Naive B cell (primary cell): ENCODE results near the gene ENTHD1. TPM values are rescaled to one million over a fixed set of nuclear protein-coding genes. Genes with fewer than 3 reads are reported as not detected.

Experiments
- ATAC-seq, 2 donors: fragments of 150-1000 bp; cut with Tn5 transposase; 2 replicates each; pipeline ENCODE4 v1.10.0; 2021; ENCODE audit warnings: low read depth in 2 of 2, mild to moderate bottlenecking in 2 of 2, moderate library complexity in 2 of 2
- DNase-seq: peaks from one replicate; pipeline ENCODE4 v3.0.0; 2022
- H3K27ac Mint-ChIP-seq, 6 donors: one replicate each; pipeline ENCODE4 v1.8.0; 2020 to 2022; ENCODE audit warnings: mild to moderate bottlenecking in 6 of 6, mixed read lengths in 6 of 6, moderate library complexity in 5 of 6, inconsistent platforms in 2 of 6
- H3K27me3 Mint-ChIP-seq, 3 donors: one replicate each; pipeline ENCODE4 v1.8.0; 2021 to 2022; ENCODE audit warnings: mixed read lengths in 3 of 3, mild to moderate bottlenecking in 1 of 3
- H3K36me3 Mint-ChIP-seq, 2 donors: one replicate each; pipeline ENCODE4 v1.8.0; 2020 to 2022; ENCODE audit warnings: mixed read lengths in 2 of 2, inconsistent platforms in 1 of 2, mild to moderate bottlenecking in 1 of 2
- H3K4me1 Mint-ChIP-seq, 3 donors: one replicate each; pipeline ENCODE4 v1.8.0; 2020 to 2022; ENCODE audit warnings: mixed read lengths in 3 of 3, inconsistent platforms in 1 of 3, mild to moderate bottlenecking in 1 of 3, moderate library complexity in 1 of 3
- H3K4me3 Mint-ChIP-seq, 8 donors: one replicate each; pipeline ENCODE4 v1.8.0; 2020 to 2022; ENCODE audit warnings: mild to moderate bottlenecking in 8 of 8, mixed read lengths in 8 of 8, moderate library complexity in 8 of 8, inconsistent platforms in 2 of 8
- H3K9me3 Mint-ChIP-seq, 7 donors: one replicate each; pipeline ENCODE4 v1.8.0; 2020 to 2022; ENCODE audit warnings: mixed read lengths in 7 of 7, mild to moderate bottlenecking in 5 of 7, inconsistent platforms in 2 of 7, moderate library complexity in 1 of 7
- polyA plus RNA-seq, 6 donors: library from polyadenylated mRNA; unstranded; fragments of 300-500 nt; fragmentation: Illumina TruSeq; gene quantifications; one replicate each; pipeline ENCODE4 v1.2.3, GENCODE V29; 2021; ENCODE audit warnings: low read depth in 6 of 6

ENTHD1 gene
- polyA plus RNA-seq, 6 donors from 2014 or later, result not detected

GRCh38 chr22:39713799-39714290, 179.7 kb downstream of the ENTHD1 start:
- ATAC-seq (no peak), DNase-seq (no peak)
- Mint-ChIP-seq H3K4me3 (no peak overlapping the region), H3K9me3 (no peaks in the 10 kb centered on the region), H3K27ac (no peak overlapping the region), H3K4me1 (peaks cover 12 to 21% (median 19%) of the 10 kb centered on the region in 3 donors), H3K36me3 (no peaks in the 10 kb centered on the region), H3K27me3 (peaks cover 0 to 20% (median 20%) of the 10 kb centered on the region in 3 donors)

GRCh38 chr22:39712751-39713525, 180.6 kb downstream of the ENTHD1 start:
- Mint-ChIP-seq H3K27ac (peak overlapping the region in 4 of 6 donors; percentile 25 to 81 (median 38)), H3K4me3 (no peak overlapping the region), H3K36me3 (no peaks in the 10 kb centered on the region), H3K4me1 (peaks cover 12 to 21% (median 19%) of the 10 kb centered on the region in 3 donors), H3K27me3 (peaks cover 0 to 20% (median 20%) of the 10 kb centered on the region in 3 donors), H3K9me3 (no peaks in the 10 kb centered on the region)
- ATAC-seq (peak in 1 of 2 donors; percentile 52), DNase-seq (peak; percentile 6)

DNA sequence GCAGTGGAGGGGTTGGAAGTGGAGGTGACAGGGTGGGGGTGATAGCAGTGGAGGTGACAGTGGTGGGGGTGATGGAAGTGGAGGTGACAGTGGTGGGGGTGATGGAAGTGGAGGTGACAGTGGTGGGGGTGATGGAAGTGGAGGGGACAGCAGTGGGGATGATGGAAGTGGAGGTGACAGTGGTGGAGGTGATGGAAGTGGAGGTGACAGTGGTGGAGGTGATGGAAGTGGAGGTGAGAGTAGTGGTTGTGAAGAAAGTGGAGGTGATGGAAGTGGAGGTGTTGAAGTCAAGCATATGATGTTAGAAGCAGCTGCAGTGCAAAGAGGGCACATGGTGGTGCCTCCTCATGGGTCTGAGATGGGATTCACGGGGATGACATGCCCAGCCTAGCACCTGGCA, 181.5 kb downstream of the ENTHD1 start:
- H3K27me3 Mint-ChIP-seq, result peaks cover 0 to 20% (median 20%) of the 10 kb centered on the region in 3 donors
- ATAC-seq (no peak), DNase-seq (no peak)
- H3K9me3 Mint-ChIP-seq, result no peaks in the 10 kb centered on the region
- peak overlapping the region in 1 of 6 donors; percentile 36 for H3K27ac Mint-ChIP-seq
- H3K4me1 Mint-ChIP-seq, result peaks cover 12 to 21% (median 19%) of the 10 kb centered on the region in 3 donors
- peak overlapping the region in 1 of 8 donors; percentile 79 for H3K4me3 Mint-ChIP-seq
- H3K36me3 Mint-ChIP-seq, result no peaks in the 10 kb centered on the region

GRCh38 chr22:39710380-39711150, 183.0 kb downstream of the ENTHD1 start:
- Mint-ChIP-seq H3K27ac (no peak overlapping the region), H3K9me3 (no peaks in the 10 kb centered on the region), H3K27me3 (peaks cover 0 to 20% (median 20%) of the 10 kb centered on the region in 3 donors), H3K36me3 (no peaks in the 10 kb centered on the region), H3K4me1 (peaks cover 12 to 21% (median 21%) of the 10 kb centered on the region in 3 donors), H3K4me3 (peak overlapping the region in 1 of 8 donors; percentile 44)
- DNase-seq (no peak), ATAC-seq (no peak)

GRCh38 chr22:39707816-39708215, 185.7 kb downstream of the ENTHD1 start:
- no peak for ATAC-seq

DNA sequence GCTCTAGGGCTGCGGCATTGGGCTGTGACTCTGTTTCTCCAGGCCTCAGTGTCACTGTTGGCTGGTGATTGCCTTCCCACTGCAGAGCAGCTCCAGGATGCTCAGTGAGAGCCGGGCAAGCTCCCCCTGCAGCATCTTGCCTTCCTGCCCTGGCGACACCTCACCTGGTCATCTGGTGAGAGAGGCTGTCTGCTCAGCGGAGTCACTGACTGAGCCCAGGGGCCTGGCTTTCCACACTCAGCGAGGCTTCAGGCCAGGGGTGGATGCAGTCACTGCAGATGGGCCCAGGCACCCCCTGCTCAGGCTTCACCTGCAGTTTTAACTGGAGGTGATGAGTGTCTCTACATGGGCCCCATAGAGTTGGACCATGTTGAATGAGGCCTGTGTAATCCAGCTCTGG, 186.2 kb downstream of the ENTHD1 start:
- no peaks in the 10 kb centered on the region for H3K36me3 Mint-ChIP-seq
- H3K4me1 Mint-ChIP-seq, result peaks cover 7 to 9% (median 9%) of the 10 kb centered on the region in 3 donors
- ATAC-seq, result no peak
- peaks cover under 1 to 30% (median 25%) of the 10 kb centered on the region in 3 donors for H3K27me3 Mint-ChIP-seq
- no peak for DNase-seq
- H3K9me3 Mint-ChIP-seq, result no peaks in the 10 kb centered on the region
- H3K27ac Mint-ChIP-seq, result no peak overlapping the region
- no peak overlapping the region for H3K4me3 Mint-ChIP-seq

More at GRCh38 chr22:39707816-39708215, 185.7 kb downstream of the ENTHD1 start:
- Mint-ChIP-seq H3K4me1 (peaks cover 12 to 14% (median 12%) of the 10 kb centered on the region in 3 donors), H3K4me3 (no peak overlapping the region), H3K9me3 (no peaks in the 10 kb centered on the region), H3K27ac (peak overlapping the region in 1 of 6 donors; percentile 59), H3K27me3 (peaks cover 0 to 30% (median 25%) of the 10 kb centered on the region in 3 donors), H3K36me3 (no peaks in the 10 kb centered on the region)
- no peak for DNase-seq

DNA sequence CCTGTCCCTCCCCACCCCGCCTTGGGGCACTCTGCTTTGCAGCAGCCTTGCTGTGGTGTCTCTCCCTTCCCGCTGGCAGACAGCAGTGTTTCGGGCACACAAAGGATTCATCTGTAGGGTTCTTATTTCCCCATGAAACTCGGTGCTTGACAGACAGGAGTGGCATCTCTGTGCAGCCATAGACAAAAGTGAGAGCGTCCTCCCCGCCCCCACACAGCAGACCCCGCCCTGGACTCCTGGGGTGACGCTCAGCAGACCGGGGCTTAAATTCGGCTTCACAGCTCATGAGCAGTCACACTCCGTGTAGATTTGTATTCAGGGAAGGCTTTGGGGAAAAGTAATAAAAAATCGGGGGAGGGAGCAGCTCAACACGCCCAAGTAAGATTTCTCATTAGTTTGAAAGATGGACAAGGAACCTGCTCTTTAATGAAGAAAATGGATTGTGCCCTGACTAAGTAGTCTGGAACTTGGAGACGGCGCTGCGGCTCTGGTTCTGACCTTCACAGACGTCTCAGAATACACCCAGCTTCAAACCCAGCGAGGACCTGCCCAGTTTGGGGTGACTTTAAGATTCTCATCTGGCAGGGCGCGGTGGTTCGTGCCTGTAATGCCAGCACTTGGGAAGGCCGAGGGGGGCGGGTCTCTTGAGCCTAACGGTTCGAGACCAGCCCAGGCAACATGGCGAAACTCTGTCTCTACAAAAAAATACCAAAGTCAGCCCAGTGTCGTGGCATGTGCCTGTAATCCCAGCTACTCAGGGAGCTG, 187.0 kb downstream of the ENTHD1 start:
- Mint-ChIP-seq H3K36me3 (no peaks in the 10 kb centered on the region), H3K4me3 (no peak overlapping the region), H3K27ac (no peak overlapping the region), H3K27me3 (peaks cover 8 to 33% (median 25%) of the 10 kb centered on the region in 3 donors), H3K9me3 (no peaks in the 10 kb centered on the region), H3K4me1 (peaks cover 1 to 6% (median 5%) of the 10 kb centered on the region in 3 donors)
- no peak for DNase-seq
- no peak for ATAC-seq

GRCh38 chr22:39705386-39705785, 188.2 kb downstream of the ENTHD1 start:
- no peak for ATAC-seq
- H3K4me3 Mint-ChIP-seq, result no peak overlapping the region
- peaks cover 8 to 31% (median 18%) of the 10 kb centered on the region in 3 donors for H3K27me3 Mint-ChIP-seq
- no peaks in the 10 kb centered on the region for H3K9me3 Mint-ChIP-seq
- H3K36me3 Mint-ChIP-seq, result no peaks in the 10 kb centered on the region
- peaks cover 0 to 6% (median 5%) of the 10 kb centered on the region in 3 donors for H3K4me1 Mint-ChIP-seq
- H3K27ac Mint-ChIP-seq, result no peak overlapping the region
- no peak for DNase-seq

DNA sequence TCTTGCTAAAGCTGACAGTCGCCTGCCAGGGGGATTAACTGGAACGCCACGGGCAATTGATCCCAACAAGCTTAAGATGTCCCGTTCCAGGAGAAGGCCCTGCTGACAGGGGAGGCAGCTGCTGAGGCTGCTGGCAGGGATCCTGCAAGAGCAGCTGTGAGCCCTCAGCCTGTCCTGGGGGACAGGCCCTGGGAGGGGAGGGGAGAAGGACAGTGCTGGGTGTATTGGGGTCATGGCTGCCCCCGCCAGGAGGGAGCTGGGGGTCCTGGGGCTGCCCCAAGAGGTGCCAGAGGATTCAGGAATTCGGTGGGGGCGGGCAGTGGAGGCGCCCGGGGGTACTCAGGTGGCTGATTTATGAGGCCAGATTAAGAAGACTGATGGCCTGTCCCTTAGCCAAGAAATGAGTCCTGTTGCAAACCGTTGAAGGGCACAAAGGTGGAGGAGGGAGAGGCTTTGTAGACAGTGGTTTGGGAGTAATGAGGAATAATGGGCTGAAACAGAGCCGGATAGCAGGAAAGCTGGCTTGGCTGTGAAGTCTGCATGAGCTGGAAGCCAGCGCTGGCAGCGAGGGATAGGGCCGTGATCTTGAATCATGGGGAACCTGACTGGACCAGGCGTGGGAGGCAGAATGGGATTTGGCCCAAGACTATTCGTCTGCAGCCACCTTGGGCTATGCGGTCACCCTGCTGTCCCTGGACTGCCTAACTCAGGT, 189.5 kb downstream of the ENTHD1 start:
- peaks cover 0 to 6% (median 5%) of the 10 kb centered on the region in 3 donors for H3K4me1 Mint-ChIP-seq
- H3K9me3 Mint-ChIP-seq, result no peaks in the 10 kb centered on the region
- H3K27me3 Mint-ChIP-seq, result peaks cover 8 to 30% (median 12%) of the 10 kb centered on the region in 3 donors
- ATAC-seq (no peak), DNase-seq (no peak)
- no peaks in the 10 kb centered on the region for H3K36me3 Mint-ChIP-seq
- peak overlapping the region in 1 of 6 donors; percentile 57 for H3K27ac Mint-ChIP-seq
- no peak overlapping the region for H3K4me3 Mint-ChIP-seq

DNA sequence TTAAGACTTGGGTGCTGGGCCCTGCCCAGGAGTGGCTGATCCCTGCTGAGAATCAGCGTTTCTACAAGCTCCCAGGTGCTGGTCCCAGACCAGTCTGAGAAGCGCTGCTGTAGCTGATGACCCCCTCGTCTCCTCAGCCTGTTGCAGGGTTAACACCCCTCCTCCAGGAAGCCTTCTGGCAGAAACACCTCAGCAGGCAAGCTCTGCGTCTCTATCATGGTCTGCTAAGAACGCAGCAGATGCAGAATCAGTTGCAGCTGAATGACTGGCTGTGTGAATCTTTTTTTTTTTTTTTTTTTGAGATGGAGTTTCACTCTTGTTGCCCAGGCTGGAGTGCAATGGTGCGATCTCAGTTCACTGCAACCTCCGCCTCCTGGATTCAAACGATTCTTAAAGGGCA, 190.5 kb downstream of the ENTHD1 start:
- H3K4me1 Mint-ChIP-seq, result peaks cover 0 to 6% (median 5%) of the 10 kb centered on the region in 3 donors
- no peaks in the 10 kb centered on the region for H3K36me3 Mint-ChIP-seq
- peaks cover 8 to 30% (median 18%) of the 10 kb centered on the region in 3 donors for H3K27me3 Mint-ChIP-seq
- ATAC-seq (no peak), DNase-seq (no peak)
- H3K9me3 Mint-ChIP-seq, result no peaks in the 10 kb centered on the region
- peak overlapping the region in 1 of 6 donors; percentile 36 for H3K27ac Mint-ChIP-seq
- no peak overlapping the region for H3K4me3 Mint-ChIP-seq

GRCh38 chr22:39700565-39700964, 193.0 kb downstream of the ENTHD1 start:
- DNase-seq (no peak), ATAC-seq (no peak)
- Mint-ChIP-seq H3K27ac (no peak overlapping the region), H3K4me1 (peaks cover 0 to 6% (median 3%) of the 10 kb centered on the region in 3 donors), H3K36me3 (no peaks in the 10 kb centered on the region), H3K4me3 (no peak overlapping the region), H3K27me3 (peaks cover 18 to 36% (median 23%) of the 10 kb centered on the region in 3 donors), H3K9me3 (no peaks in the 10 kb centered on the region)

DNA sequence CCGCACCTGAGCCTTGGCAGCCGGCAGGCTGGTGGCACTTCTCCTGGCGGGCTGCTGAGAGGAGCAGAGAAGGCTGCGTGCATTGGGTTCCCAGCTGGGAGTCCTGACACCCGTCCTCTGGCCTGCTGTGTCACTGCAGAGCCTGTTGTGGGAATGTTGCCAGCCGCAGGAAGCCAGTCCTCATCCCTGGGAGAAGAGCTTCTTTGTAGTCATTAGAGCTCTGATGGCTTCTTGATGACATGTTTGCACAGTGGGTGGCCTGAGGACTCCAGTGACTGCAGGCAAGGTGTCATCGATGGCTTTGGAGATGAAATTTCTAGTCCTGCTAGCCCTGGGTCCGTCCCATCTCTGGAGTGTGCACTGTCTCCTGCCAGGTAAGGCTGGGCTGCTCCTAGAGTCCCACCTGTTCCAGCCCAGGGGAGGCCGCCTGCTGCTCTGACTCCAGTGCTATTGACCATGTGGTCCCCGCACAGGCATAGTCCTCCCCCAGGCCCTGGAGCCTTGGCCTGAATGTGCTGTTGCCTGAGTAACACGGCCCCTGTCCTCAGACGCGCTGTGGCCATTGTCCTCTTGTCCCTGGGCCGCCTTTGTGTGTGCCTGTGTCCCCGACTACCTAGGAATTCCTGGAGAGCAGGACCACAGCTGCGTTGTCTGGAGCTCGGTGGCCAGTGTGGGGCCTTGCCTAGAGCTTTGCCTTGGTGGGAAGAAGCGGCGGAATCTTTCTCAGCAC, 193.8 kb downstream of the ENTHD1 start:
- DNase-seq, result no peak
- Mint-ChIP-seq H3K27me3 (peaks cover 18 to 37% (median 31%) of the 10 kb centered on the region in 3 donors), H3K36me3 (no peaks in the 10 kb centered on the region), H3K27ac (peak overlapping the region in 1 of 6 donors; percentile 62), H3K9me3 (no peaks in the 10 kb centered on the region), H3K4me1 (peaks cover 0 to 6% (median 3%) of the 10 kb centered on the region in 3 donors), H3K4me3 (no peak overlapping the region)
- no peak for ATAC-seq
